ENCODE results near the gene ZDHHC14.

Gene ZDHHC14

DNA sequence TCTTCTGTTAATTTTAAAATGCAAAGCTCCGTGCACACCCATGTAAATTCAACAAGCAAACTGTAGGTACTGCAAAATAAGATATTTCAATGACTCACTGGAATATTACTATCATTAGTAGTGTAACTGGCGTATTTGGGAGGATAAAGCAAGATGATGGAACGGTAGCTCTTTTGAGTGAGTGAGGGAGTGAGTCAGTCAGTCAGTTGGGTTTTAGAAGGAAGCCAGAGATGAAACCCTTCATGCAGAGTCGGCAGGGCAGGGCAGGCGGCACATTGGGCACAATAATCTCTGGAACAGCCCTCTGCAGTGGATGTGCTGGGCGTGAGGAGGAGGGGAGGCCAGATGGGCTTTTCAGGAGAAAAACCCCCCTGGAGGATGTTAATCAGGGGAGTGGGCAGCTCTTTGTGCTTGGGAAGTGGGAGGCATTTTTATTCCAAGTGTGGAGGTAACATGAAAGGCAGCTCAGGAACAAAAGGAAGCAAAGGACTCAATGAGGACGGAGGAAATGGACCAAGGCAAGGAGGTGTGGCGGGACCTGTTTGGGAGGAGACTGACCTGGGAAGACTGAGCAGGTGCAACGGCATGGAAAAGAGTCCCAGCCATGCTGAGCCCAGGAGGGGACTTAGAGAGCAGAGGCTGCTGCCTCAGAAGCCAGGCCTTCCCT lies 171.2 kb downstream of the ZDHHC14 start:
- in situ Hi-C loops (cut with HindIII; ENCODE audit: low sequenced_read_pairs) = no loop called here
- no peak for DNase-seq (ENCODE audit: low read depth, low spot score)
- TF ChIP-seq, protein P1, sequence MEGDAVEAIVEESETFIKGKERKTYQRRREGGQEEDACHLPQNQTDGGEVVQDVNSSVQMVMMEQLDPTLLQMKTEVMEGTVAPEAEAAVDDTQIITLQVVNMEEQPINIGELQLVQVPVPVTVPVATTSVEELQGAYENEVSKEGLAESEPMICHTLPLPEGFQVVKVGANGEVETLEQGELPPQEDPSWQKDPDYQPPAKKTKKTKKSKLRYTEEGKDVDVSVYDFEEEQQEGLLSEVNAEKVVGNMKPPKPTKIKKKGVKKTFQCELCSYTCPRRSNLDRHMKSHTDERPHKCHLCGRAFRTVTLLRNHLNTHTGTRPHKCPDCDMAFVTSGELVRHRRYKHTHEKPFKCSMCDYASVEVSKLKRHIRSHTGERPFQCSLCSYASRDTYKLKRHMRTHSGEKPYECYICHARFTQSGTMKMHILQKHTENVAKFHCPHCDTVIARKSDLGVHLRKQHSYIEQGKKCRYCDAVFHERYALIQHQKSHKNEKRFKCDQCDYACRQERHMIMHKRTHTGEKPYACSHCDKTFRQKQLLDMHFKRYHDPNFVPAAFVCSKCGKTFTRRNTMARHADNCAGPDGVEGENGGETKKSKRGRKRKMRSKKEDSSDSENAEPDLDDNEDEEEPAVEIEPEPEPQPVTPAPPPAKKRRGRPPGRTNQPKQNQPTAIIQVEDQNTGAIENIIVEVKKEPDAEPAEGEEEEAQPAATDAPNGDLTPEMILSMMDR (IDR thresholded peaks at IDR 0.05; ENCODE audit: low read depth, low read length) = no peak
- no peak overlapping the region for H3K4me3 ChIP-seq (ENCODE audit: low read depth, low read length)

DNA sequence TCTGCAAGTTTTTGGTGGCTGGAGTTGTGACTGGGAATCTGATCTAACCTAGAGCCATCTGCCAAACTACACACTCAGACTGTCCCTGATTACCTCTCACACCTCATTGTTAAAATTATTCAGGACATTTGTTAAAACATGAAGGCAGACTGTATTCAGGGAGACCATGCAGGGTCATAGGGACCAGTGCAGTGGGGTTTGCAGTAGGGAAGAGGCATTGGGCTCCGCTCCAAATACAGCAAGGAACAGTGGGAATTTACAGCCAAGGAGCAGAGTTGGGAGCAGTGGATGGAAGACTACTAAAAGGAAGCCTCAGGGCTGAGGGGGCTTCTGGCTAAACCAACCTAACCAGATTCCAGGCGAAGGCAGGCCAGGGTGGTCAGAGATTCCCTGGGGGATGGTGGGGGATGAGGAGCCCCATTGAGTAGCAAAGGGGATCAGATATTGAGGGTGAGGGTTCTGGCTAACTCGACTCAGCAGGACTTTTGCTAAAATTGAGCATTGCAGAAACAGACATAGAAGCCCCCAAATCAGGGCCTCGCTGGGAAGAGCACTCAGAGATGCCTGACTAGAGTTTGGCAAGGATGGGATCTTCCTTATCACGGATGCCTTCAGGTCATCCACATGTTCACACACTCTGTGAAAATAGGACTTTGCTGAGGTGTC lies 172.0 kb downstream of the ZDHHC14 start:
- in situ Hi-C loops (cut with HindIII; ENCODE audit: low sequenced_read_pairs) = no loop called here
- no peak overlapping the region for H3K4me3 ChIP-seq (ENCODE audit: low read depth, low read length)
- TF ChIP-seq, protein P1 (IDR thresholded peaks at IDR 0.05; ENCODE audit: low read depth, low read length) = no peak
- DNase-seq (ENCODE audit: low read depth, low spot score) = no peak

DNA sequence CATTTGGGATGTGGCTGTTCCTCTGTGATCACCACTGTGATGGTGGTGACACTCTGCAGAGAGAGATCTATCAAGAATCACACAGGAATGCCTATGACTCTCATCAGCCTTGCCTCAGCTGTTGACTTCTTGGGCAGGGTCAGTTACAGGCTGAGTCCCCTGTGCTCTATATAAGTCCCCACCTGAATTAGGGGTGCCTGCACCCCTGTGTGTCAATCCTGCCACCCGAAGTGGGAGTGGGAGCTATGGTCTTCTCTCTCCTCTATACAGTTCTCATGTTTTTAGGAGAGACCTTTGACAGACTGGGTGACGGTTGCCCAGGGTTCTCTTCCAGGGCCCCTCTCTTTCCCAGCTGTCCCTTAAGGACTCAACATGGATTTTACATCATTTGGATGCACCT lies 173.8 kb downstream of the ZDHHC14 start:
- TF ChIP-seq, protein P1 (IDR thresholded peaks at IDR 0.05; ENCODE audit: low read depth, low read length) = no peak
- in situ Hi-C loops (cut with HindIII; ENCODE audit: low sequenced_read_pairs) = no loop called here
- DNase-seq (ENCODE audit: low read depth, low spot score) = no peak
- no peak overlapping the region for H3K4me3 ChIP-seq (ENCODE audit: low read depth, low read length)

DNA sequence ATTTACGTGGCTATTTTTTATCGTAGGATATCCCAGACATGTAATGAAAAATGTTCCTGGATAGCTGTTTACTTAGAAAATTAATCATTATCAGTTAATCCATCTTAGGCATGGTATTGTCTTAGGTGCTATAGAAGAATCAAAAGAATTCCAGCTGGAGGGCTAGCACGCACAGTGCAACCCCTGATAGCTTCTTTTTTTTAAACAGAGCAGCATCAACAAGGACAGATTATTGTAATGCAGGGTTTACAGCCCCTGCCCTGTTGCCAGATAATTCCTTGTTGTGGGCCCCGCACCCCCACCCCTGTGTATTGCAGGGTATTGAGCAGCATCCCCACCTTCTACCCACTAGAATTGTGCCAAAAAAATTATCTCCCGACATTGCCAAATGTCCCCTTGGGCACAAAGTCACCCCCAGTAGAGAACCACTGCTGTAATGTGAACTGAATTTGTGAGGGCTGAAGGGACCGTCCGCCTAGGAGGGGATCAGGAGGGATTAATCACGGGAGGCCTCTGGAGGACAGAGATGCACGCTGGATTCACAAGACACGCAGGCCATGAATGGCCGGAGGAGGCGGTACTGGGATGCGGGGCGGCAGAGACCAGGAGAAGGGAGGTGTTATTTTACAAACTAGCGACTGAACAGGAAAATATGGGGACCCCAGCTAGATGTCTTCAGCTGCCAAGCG lies 174.6 kb downstream of the ZDHHC14 start:
- no peak for DNase-seq (ENCODE audit: low read depth, low spot score)
- TF ChIP-seq, protein P1 (IDR thresholded peaks at IDR 0.05; ENCODE audit: low read depth, low read length) = no peak
- in situ Hi-C loops (cut with HindIII; ENCODE audit: low sequenced_read_pairs) = no loop called here
- no peak overlapping the region for H3K4me3 ChIP-seq (ENCODE audit: low read depth, low read length)

DNA sequence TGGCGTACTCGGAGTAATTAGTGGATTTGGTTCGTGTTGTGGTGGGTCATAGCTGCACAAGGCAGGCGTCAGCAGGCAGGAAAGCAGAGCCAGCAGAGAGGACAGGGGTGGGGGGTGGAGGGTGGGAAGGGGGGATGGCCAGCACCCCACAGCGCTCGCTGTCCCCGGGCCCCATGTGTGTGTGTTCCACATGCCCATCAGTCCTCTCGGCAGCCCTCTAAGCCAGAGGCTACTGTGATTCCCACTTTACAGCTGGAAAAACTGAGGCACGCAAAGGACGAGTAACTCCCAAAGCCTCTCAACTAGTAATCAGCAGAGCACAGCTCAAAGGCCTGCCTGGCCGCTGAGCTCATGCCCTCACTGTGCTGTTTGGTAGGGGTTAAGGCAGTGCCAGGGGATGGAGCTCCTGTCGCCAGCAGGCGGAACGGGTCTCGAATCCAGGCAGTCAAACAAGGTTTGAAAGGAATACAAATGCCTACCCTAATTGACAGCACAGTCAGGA lies 175.2 kb downstream of the ZDHHC14 start:
- TF ChIP-seq, protein P1 (IDR thresholded peaks at IDR 0.05; ENCODE audit: low read depth, low read length) = no peak
- in situ Hi-C loops (cut with HindIII; ENCODE audit: low sequenced_read_pairs) = no loop called here
- H3K4me3 ChIP-seq (ENCODE audit: low read depth, low read length) = no peak overlapping the region
- DNase-seq (ENCODE audit: low read depth, low spot score) = no peak

DNA sequence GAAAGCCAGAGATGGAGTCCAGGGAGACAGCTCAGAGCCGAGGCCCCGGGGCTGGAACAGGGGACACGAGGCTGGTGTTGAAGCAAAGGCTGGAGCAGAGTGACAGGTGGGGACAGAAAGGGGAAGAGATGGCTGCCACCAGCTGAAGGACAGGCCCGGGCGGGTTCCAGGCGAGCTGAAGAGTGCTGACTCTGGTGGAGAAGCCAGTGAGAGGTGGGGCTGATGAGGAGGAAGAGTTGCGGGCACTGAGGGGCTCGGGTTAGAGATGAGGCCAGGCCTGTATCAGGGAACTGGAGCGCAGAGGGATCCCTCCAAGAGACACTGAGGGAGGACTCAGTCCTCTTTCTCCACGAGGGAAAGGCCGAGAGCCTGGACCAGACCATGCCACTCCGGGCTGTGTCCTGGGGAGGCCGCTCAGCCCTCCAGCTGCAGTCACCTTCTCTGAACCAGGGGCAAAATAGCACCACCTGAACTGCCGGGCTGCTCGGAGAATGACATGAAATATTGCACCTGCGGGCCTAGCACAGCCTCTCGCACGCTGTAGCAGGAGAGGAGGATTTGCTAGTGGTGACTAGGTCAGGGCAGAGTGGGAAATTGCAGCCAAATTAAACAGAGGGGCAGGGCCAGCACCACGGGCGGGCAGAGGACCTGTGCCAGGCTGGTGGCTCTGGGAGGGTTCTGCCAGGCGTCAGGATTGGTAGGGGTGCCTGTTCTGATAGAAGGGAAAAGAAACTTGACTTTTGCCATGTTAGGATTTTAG lies 175.9 kb downstream of the ZDHHC14 start:
- no peak overlapping the region for H3K4me3 ChIP-seq (ENCODE audit: low read depth, low read length)
- TF ChIP-seq, protein P1 (IDR thresholded peaks at IDR 0.05; ENCODE audit: low read depth, low read length) = no peak
- DNase-seq (ENCODE audit: low read depth, low spot score) = no peak
- in situ Hi-C loops (cut with HindIII; ENCODE audit: low sequenced_read_pairs) = no loop called here

All from astrocyte of the spinal cord (primary cell).